GM19035 (cell line): ENCODE measurements around the gene CARD11.
"Not testable (repeated sequence)": the region's sequence is repeated elsewhere in the genome, so short reads cannot be mapped to it uniquely, and the experiment has no call there.

Experiments used
- ATAC-seq: cut with Tn5 transposase; IDR thresholded peaks from one replicate; pipeline ENCODE4 v1.9.1; 2021; ENCODE audit not compliant: unreplicated experiment

Gene CARD11

GRCh38 chr7:2928613-2929311 is 114.9 kb downstream of the CARD11 start:
- no peak for ATAC-seq

- no peak for ATAC-seq
These were observed 115.4 kb downstream of the CARD11 start for GRCh38 chr7:2928256-2928612.

DNA sequence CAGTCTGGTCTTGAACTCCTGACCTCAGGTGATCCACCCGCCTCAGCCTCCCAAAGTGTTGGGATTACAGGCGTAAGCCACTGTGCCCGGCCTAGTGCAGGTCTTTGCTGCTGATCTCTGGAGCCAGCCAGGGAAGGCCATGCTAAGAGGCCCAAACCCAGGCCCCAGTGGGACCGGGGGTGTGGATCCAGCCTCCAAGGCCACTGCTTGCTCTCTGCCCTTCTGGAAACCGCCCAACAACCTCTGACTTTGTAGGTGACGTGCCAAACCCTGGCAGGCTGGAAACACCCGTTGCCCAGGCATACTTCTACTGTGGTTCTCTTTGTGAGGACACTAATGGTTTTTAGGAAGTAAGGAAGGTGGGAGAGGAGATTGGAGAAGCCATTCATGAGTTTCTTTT is 116.1 kb downstream of the CARD11 start:
- ATAC-seq = no peak

DNA sequence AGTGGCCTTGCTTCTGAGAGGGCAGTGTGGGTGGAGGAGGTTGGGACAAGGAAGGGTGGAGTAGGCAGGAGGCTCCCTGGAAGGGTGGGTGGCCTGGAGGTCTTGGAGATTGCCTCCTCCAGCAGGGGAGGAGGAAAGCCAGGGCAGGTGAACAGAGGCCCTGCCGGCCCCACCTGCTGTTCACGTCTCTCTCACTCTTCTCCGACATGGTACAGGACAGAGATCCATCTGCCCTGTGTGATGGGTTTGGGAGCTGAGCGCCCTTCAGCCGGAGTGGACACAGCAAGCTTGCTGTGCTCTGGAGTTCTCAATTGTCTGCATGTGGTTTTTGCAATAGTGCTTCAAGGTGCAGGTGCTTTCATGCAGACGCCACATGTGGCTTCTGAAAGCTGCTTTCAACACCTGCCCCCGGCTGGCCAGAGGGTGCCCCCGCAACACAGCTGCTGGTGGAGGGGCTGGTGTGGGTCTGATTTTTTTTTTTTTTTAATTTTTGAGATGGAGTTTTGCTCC is 116.7 kb downstream of the CARD11 start:
- no peak for ATAC-seq

GRCh38 chr7:2926120-2926895 is 117.4 kb downstream of the CARD11 start:
- no peak for ATAC-seq

DNA sequence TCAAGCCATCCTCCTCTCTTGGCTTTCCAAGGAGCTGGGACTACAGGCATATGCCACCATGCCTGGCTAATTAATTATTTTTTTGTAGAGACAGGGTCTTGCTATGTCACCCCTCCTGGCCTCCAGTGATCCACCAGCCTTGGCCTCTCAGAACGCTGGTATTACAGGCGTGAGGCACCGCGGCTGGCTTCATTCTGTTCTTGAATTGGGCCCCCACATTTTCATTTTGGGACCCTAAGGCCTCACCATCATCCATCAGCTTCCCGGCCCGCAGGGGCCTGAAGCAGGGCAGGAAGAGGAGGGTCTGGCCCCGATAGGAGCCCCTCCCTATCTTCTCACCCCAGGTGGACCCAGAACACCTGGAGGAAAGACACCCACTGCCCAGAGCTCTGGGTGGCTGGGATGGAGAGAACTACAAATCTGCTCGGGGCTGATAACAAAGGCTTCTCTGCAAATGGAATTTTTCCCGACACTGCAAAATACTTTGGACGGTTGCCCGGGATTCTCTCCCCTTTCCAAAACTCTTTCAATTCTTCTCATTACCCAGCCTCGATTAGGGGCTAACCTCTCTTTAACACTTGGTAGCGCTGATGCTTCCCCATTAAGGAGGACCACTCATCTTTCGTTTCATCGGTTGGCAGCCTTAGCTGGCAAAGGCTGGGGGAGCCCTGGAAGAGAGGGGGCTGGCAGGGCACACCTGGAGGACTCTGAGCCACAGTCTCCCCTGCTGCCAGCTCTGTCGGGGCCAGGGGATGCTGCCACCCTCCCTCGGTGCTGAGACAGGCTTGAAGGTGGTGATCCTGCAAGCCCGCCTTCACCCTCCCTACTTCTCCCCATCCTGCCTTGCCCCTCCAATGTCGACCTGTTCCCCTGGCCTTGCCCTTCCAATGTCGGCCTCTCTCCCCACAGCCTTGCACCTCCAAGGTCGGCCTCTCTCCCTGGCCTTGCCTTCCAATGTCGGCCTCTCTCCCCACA is 118.5 kb downstream of the CARD11 start:
- no peak for ATAC-seq

GRCh38 chr7:2923886-2924574 is 119.6 kb downstream of the CARD11 start:
- ATAC-seq = no peak

GRCh38 chr7:2923291-2923781 is 120.3 kb downstream of the CARD11 start:
- no peak for ATAC-seq

- ATAC-seq = no peak
These were observed 120.8 kb downstream of the CARD11 start for GRCh38 chr7:2922866-2923265.

DNA sequence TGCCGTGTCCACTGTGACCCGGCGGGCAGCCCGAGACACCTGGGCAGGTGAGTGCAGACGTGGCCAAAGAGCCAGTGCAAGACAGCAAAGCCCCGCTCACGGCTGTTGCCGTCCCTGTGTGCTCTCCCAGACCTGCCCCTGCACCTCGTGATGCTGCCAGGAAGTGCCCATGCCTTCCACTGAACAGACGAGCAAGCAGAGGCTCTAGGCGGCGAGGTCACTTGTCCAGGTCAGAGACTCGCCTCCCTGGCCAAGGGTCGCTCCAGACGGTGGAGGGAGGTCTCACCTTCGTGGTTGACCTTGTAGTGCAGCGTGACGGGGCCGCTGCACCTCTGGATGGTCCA is 121.3 kb downstream of the CARD11 start:
- ATAC-seq = no peak

DNA sequence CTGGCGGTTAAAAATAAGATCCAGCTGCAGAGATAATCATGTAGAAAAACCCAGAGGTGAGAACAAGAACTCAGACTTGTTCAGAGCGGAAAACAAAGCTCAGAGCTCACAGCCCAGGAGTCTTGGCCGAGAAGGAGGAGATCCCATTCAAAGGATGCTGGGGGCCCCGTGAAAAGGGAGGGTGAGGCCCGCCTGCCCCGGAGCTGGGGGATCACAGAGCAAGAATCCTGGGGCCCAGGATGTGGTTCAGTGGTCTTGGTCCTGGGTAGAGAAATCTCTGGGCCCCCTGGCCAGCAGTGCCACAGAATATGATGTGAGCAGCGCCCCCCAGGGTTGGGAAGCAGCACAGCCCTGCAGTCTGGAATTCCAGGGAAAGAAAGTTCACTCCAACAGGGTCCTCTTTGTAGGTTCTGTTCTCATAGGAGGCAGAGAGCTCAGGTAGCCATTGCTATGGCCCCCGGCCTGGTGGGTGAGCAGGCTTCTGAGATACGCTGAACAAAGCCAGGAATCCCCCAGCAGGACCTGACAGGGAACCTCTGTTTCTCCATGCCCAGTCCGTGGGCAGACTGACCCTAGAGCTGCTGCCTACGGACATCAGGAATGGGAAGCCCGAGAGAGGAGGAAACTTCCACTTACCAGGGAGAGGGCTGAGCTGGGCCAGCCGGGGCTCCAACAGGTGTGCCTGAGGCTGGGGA is 121.9 kb downstream of the CARD11 start:
- ATAC-seq = no peak

DNA sequence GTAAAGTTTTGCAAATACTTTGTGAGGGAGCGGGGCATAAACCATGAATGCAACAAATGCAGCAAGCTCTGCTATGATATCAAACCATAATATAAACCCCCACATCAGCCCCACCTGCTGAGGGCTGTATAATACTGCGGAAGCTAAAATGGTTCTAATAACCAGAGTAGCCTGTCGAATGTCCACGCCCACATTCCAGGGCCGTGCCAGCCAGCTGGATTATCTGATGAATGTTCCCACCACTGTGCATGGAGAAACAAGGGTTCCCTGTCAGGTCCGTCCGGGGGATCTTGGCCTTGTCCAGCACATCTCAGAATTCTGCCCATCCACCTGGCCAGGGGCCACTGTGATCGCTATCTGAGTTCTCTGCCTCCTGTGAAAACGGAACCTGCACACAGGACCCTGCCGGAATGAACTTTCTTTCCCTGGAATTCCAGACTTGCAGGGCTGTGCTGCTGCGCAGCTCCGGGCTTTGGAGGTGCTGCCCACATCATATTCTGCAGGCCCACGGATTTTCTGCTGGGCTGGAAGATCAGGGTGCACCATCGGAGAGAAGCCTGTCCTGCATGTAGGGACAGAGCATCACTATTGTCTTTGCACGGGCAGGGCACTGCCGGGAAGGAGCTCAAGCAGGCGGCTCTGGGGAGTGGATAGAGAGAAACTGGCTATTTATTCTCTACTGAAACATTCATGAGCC is 122.6 kb downstream of the CARD11 start:
- ATAC-seq = no peak

DNA sequence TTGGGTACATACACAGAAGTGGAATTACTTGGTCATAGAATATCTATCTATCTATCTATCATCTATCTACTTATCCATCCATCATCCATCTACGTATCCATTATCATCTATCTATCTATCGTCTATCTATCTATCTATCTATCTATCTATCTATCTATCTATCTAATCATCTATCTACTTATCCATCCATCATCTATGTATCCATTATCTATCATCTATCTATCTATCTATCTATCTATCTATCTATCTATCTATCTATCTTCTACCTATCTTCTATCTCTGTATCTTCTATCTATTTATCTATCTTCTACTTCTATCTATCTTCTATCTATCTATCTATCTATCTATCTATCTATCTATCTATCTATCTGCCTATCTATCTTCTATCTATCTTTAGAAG is 123.2 kb downstream of the CARD11 start:
- not testable (repeated sequence) for ATAC-seq

GRCh38 chr7:2920041-2920440 is 123.6 kb downstream of the CARD11 start:
- ATAC-seq = no peak

DNA sequence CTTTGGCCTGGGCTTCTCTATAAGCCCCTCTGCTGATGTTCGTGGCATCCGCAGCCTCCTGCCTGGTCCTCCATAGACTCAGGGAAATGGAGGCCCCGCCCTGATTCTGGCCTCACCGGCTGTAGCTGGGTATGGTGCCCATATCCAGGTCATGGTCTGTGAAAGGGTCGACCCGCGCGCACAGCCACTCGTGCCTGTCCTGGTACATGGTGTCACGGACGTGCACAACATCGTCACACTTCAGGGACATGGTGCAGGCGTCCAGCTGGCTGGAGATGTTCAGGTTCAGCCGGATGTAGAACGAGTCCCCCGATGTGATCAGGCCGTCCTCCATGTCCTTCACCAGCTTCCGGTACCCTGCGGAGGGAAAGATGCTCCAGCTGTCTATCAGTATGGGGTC is 124.4 kb downstream of the CARD11 start:
- no peak for ATAC-seq

DNA sequence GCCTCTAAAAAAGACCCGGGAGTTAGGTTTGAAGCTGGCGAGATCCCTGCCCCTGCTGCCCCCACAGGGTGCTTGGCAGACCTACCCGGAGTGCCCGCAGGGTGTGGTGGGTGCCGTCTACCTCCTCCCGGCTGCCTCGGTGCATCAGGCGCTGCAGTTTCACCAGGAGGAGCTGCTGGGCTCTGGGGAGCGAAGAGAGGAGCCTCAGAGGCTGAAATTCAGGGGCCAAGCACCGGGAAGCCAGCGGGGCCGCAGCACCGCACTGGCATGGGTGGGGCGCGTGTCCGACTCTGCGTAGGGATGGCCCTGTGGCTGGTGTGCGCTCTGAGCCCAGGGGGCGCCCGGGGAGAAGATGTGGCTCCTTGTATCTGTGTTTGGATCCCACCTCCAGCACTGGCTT is 125.3 kb downstream of the CARD11 start:
- ATAC-seq = no peak

- no peak for ATAC-seq
These were observed 128.6 kb downstream of the CARD11 start for GRCh38 chr7:2915023-2915422.

DNA sequence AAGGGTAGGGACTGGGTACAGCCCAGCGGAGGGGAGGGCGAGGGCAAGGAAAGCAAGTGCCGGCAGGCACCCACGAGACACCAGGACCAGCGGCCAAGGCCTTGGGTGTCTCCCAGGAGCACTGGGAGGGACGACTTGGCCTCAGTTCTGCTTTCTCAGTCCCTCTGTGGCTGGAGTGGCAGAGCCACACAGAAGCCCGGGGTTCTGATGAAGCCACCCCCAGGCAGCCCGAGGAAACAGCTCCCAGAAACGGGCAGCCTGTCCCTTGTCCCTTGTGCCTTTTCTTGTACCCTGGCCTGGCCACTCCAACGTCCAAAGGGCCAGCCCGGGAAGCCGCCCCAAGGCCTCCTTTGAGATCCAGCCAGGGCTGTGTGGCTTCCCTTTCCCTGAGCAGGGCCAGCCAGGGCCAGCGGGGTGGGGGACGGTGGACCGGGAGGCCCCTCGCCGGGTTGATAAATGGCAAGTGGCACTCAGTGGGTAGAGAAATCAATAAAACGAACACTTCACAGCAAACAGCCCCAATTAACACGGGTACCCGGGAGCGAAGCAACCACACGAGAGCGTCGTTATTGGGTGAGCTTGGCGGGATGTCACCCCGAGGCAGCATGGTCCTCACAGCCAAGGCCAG is 129.8 kb downstream of the CARD11 start:
- no peak for ATAC-seq
